HEK293T (cell line): ENCODE data around the gene ZNF627.

Source experiments
- CTCF ChIA-PET: fragments of 350-600 bp; formaldehyde crosslinking; extraction: SDS; loops from one replicate; lab custom pipeline; 2021; ENCODE audit warnings: antibody characterized with exemption, inconsistent platforms; lab: Yijun Ruan, JAX
- POLR2A ChIA-PET: fragments of 350-600 bp; formaldehyde crosslinking; extraction: SDS; loops from one replicate; lab custom pipeline; 2020; ENCODE audit warnings: antibody characterized with exemption, inconsistent platforms; lab: Yijun Ruan, JAX
- DNase-seq: peaks from one replicate; pipeline ENCODE4 v3.0.0; 2012; ENCODE audit warnings: mixed read lengths; ENCODE audit errors: extremely low spot score
- ARNT ChIP-seq: fragments of 450-650 bp; IDR thresholded peaks from 2 replicates; pipeline ENCODE4 v1.6.1; 2017; ENCODE audit warnings: mild to moderate bottlenecking
- BHLHE40 ChIP-seq: fragments of 450-650 bp; IDR thresholded peaks from 2 replicates; pipeline ENCODE4 v1.6.1; 2016; ENCODE audit warnings: mild to moderate bottlenecking, moderate library complexity, borderline replicate concordance
- CTBP1 ChIP-seq: fragments of 450-650 bp; IDR thresholded peaks from 2 replicates; pipeline ENCODE4 v1.6.1; 2016; ENCODE audit warnings: borderline replicate concordance
- ELF4 ChIP-seq: fragments of 450-650 bp; IDR thresholded peaks from 2 replicates; pipeline ENCODE4 v1.6.1; 2017; ENCODE audit warnings: antibody characterized with exemption
- FOXA1 ChIP-seq: fragments of 450-650 bp; IDR thresholded peaks from 2 replicates; pipeline ENCODE4 v1.6.1; 2016; ENCODE audit warnings: mild to moderate bottlenecking
- FOXK2 ChIP-seq: fragments of 450-650 bp; IDR thresholded peaks from 2 replicates; pipeline ENCODE4 v1.6.1; 2016; ENCODE audit warnings: mild to moderate bottlenecking
- FOXM1 ChIP-seq: fragments of 450-650 bp; IDR thresholded peaks from 2 replicates; pipeline ENCODE4 v1.6.1; 2017; ENCODE audit warnings: mild to moderate bottlenecking, borderline replicate concordance
- HDGF ChIP-seq: fragments of 450-650 bp; IDR thresholded peaks from 2 replicates; pipeline ENCODE4 v1.6.1; 2017; ENCODE audit warnings: antibody characterized with exemption, borderline replicate concordance
- L3MBTL2 ChIP-seq: fragments of 450-650 bp; conservative IDR thresholded peaks from 2 replicates; pipeline ENCODE4 v1.6.1; 2016; ENCODE audit warnings: mild to moderate bottlenecking
- LEF1 ChIP-seq: fragments of 450-650 bp; IDR thresholded peaks from 2 replicates; pipeline ENCODE4 v1.6.1; 2017; ENCODE audit warnings: mild to moderate bottlenecking, borderline replicate concordance
- NFRKB ChIP-seq: fragments of 450-650 bp; IDR thresholded peaks from 2 replicates; pipeline ENCODE4 v1.6.1; 2016; ENCODE audit warnings: mild to moderate bottlenecking, moderate library complexity
- SP1 ChIP-seq: fragments of 450-650 bp; IDR thresholded peaks from 2 replicates; pipeline ENCODE4 v1.6.1; 2017
- SUZ12 ChIP-seq: fragments of 450-650 bp; IDR thresholded peaks from 2 replicates; pipeline ENCODE4 v1.6.1; 2016; ENCODE audit warnings: mild to moderate bottlenecking
- TARDBP ChIP-seq: fragments of 450-650 bp; IDR thresholded peaks from 2 replicates; pipeline ENCODE4 v1.6.1; 2016
- ZNF384 ChIP-seq: fragments of 450-650 bp; IDR thresholded peaks from 2 replicates; pipeline ENCODE4 v1.6.1; 2016
- TF ChIP-seq, protein P1 (sequence below): fragments of 450-650 bp; IDR thresholded peaks from 2 replicates; pipeline ENCODE4 v1.6.1; 2016

The ZNF627 gene

DNA sequence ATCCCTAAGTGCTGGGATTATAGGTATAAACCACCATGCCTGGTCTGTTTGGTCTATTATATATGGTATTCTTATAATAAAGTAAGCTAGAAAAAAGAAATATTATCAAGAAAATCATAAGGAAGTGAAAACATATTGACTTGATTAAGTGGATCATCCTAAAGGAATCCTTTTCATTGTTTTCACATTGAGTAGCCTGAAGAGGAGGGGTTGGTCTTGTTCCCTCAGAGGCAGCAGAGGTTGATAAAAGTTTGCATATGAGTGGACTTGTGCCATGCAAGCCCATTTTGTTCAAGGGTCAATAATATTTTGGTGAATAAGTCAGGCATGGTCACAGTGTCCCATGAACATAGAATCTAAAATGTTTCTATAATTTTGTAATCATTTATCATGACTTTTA, 52.7 kb downstream of the ZNF627 start:
- CTCF ChIA-PET: interaction anchor here (0.6 to 0.7 kb wide), 2 partner anchors 8 to 168 kb away, joined by 3 read pairs; no protein-coding TSS in a partner anchor
- no peak for DNase-seq
- TF ChIP-seq FOXK2 (no peak), NFRKB (no peak), ARNT (no peak), LEF1 (no peak), CTBP1 (no peak), SP1 (no peak), FOXA1 (no peak)
- POLR2A ChIA-PET: no interaction called here

GRCh38 chr19:11651062-11651461, 53.8 kb downstream of the ZNF627 start:
- TF ChIP-seq NFRKB (no peak), FOXM1 (no peak), CTBP1 (no peak), SUZ12 (no peak), ARNT (no peak)
- POLR2A ChIA-PET: no interaction called here

DNA sequence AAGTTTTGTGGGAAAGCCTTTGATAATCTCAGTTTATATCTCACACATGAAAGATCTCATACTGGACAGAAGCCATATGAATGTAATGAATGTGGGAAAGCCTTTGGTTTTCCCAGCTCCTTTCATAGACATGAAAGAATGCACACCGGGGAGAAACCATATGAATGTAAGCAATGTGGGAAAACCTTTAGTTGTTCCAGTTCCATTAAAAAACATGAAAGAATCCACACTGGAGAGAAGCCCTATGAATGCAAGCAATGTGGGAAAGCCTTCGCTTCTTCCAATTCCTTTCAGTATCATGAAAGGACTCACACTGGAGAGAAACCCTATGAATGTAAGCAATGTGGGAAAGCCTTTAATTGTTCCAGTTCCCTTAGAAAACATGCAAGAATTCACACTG, 54.8 kb downstream of the ZNF627 start:
- POLR2A ChIA-PET: no interaction called here
- CTCF ChIA-PET: no interaction called here
- TF ChIP-seq ARNT (no peak), ZNF384 (no peak), FOXM1 (no peak), CTBP1 (no peak), LEF1 (no peak), NFRKB (no peak), ELF4 (no peak), L3MBTL2 (no peak), FOXK2 (no peak), FOXA1 (no peak), SUZ12 (no peak), SP1 (no peak), TARDBP (no peak)
- TF ChIP-seq, protein P1, sequence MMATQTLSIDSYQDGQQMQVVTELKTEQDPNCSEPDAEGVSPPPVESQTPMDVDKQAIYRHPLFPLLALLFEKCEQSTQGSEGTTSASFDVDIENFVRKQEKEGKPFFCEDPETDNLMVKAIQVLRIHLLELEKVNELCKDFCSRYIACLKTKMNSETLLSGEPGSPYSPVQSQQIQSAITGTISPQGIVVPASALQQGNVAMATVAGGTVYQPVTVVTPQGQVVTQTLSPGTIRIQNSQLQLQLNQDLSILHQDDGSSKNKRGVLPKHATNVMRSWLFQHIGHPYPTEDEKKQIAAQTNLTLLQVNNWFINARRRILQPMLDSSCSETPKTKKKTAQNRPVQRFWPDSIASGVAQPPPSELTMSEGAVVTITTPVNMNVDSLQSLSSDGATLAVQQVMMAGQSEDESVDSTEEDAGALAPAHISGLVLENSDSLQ: no peak
- DNase-seq: no peak

More at GRCh38 chr19:11651062-11651461, 53.8 kb downstream of the ZNF627 start:
- no peak for DNase-seq
- CTCF ChIA-PET: no interaction called here

DNA sequence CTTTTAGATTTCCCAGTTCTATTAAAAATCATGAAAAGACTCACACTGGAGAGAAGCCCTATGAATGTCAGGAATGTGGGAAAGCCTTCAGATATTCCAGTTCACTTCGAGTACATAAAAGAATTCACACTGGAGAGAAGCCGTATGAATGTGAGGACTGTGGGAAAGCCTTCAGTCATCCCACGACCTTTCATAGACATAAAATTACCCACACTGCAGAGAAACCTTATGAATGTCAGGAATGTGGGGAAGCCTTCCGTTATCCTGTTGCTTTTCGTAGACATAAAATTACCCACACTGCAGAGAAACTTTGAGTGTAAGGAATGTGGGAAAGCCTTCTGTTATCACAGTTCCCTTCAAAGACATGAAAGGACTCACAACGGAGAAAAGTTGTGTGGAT, 55.2 kb downstream of the ZNF627 start:
- POLR2A ChIA-PET: no interaction called here
- CTCF ChIA-PET: no interaction called here
- TF ChIP-seq SUZ12: no peak
- no peak for TF ChIP-seq NFRKB
- no peak for TF ChIP-seq FOXK2
- no peak for DNase-seq

- ChIA-PET CTCF (no interaction called here), POLR2A (no interaction called here)
- no peak for DNase-seq
- no peak for TF ChIP-seq SUZ12
- TF ChIP-seq ZNF384: no peak
- no peak for TF ChIP-seq SP1
- TF ChIP-seq LEF1: no peak
- TF ChIP-seq, protein P1: no peak
- no peak for TF ChIP-seq ELF4
- TF ChIP-seq FOXA1: no peak
- TF ChIP-seq FOXK2: no peak
- TF ChIP-seq ARNT: no peak
- no peak for TF ChIP-seq FOXM1
- no peak for TF ChIP-seq CTBP1
- TF ChIP-seq L3MBTL2: no peak
- no peak for TF ChIP-seq HDGF
- no peak for TF ChIP-seq NFRKB
These were observed 59.3 kb downstream of the ZNF627 start for GRCh38 chr19:11656535-11656934.

DNA sequence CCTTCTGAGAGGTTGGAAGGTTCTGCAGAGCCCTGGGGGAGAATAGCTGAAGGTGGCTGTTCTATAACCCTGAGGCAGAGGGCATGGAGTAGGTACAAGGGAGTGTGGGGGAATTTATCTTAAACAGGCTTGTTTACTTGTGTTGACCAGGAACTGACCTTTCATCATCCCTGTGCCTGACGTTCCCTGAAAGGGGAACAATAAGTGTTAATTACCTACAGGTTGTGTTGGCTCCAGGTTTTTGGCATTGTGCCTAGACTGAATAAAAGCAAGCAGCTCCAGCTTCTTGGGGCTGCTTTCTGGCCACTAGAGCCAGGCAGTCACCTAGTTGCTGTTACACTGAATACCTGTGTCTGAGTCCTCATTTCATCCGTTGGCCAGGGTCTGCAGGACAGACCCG, 60.0 kb downstream of the ZNF627 start:
- ChIA-PET CTCF (no interaction called here), POLR2A (no interaction called here)
- TF ChIP-seq BHLHE40 (no peak), SUZ12 (no peak), CTBP1 (no peak), HDGF (no peak), FOXA1 (no peak), LEF1 (no peak), NFRKB (no peak), TARDBP (no peak), FOXM1 (no peak), FOXK2 (no peak), L3MBTL2 (no peak), ARNT (no peak), SP1 (no peak), ELF4 (no peak), ZNF384 (no peak)
- TF ChIP-seq, protein P1: no peak
- no peak for DNase-seq

DNA sequence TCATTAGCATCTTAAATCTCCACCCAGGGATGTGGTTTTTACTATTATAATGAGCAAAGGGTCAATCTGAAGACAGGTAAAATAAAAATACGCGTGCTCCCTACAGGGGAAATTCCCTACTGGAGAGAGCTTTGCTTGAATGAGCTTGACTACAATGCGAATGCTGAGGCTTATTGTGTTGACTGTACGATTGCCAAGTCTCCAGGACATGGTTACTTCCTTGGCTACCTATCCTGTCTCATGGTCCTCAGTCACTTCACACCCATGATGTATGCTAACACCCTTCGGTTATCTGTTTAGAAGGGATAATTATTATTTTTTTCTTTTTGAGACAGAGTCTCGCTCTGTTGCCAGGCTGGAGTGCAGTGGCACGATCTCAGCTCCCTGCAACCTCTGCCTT, 61.7 kb downstream of the ZNF627 start:
- CTCF ChIA-PET: no interaction called here
- no peak for TF ChIP-seq SUZ12
- POLR2A ChIA-PET: no interaction called here
- no peak for DNase-seq

- DNase-seq: no peak
- no peak for TF ChIP-seq TARDBP
- no peak for TF ChIP-seq SUZ12
- ChIA-PET CTCF (no interaction called here), POLR2A (interaction anchor here (0.7 kb wide), 1 partner anchor 35 kb away, joined by 3 read pairs; no protein-coding TSS in a partner anchor)
These were observed 62.3 kb downstream of the ZNF627 start for GRCh38 chr19:11659612-11660011.
